Stimulated activated CD8-positive, alpha-beta memory T cell treated with anti-CD3 and anti-CD28 coated beads, Interleukin-7, amount 100 ng/mL, for 48 hours (primary cell): ENCODE data around the gene SLC35F1.
"Not testable (repeated sequence)": the region's sequence is repeated elsewhere in the genome, so short reads cannot be mapped to it uniquely, and the experiment has no call there.

Experiments used
- DNase-seq, 2 donors: peaks; one replicate each; pipeline ENCODE4 v3.0.0-alpha.2; 2020; ENCODE audit warnings: low read depth in 1 of 2; ENCODE audit errors: extremely low read depth in 1 of 2

SLC35F1 gene

GRCh38 chr6:117989086-117989485, 82.0 kb downstream of the SLC35F1 start:
- no peak for DNase-seq

DNA sequence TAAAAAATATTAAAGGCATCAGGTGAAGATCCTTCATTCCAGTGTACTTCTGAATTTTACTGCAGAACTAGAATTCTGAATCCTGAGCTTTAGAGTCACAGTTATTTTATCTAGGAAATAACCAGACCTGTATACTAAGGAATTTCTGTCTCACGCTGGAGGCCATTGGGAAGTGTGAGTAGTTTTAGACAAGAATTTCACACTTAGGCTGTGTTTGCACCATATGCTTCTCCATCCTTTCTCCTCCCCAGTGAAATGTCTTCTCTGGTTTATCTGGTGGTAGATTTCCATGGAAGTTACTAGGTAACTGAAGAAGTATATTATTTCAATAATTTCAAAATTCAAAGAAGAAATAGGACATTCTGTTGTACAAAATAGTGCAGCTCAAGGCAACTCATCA, 83.1 kb downstream of the SLC35F1 start:
- DNase-seq, result no peak

DNA sequence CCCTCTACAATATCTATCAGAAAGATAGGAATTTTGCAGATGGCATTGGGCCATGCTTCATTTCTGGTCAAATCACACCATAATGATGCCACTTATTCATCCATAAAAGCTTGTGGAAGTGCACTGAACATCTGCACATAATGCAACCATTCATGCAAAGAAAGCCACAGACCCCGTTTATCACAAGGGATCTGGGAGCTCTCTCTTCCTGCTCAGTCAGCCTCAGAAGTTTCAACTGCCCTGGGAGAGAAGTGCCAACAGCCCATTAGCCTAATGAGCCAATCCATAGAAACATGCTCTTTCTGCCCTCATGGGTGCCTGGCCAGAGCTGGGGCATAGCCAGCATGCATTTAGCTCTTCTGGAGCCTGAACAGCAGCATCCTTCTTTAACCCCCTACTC, 85.8 kb downstream of the SLC35F1 start:
- no peak for DNase-seq

GRCh38 chr6:118012944-118013343, 105.9 kb downstream of the SLC35F1 start:
- no peak for DNase-seq

GRCh38 chr6:118016532-118016931, 109.5 kb downstream of the SLC35F1 start:
- DNase-seq, result no peak

DNA sequence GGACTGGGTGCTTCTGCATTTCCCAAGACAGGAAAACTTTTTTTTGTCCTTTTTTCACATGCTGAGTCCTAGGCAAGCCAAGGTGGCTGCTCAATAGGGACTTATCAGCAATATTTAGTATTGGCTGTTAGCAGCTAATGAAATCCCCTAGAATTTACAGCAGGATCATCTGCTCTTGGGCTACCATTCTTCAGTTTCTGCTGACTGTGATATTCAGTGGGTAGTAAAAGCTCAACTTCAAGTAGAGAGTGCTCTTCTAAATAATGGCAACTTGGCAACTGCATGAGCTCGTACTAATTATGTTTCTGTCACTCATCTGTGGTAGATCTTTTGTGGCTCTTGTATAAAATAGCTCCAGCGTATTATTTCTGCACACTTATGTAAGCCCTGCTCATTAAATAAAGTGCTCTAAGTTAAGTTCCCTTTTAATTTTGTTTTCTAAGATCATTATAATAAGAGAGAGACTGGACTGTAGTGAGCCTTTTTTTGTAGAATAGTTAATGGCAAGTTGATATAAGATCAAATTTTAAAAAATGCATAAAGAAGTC, 110.3 kb downstream of the SLC35F1 start:
- no peak for DNase-seq

- DNase-seq, result no peak
Measured at GRCh38 chr6:118023771-118024170, 116.7 kb downstream of the SLC35F1 start.

DNA sequence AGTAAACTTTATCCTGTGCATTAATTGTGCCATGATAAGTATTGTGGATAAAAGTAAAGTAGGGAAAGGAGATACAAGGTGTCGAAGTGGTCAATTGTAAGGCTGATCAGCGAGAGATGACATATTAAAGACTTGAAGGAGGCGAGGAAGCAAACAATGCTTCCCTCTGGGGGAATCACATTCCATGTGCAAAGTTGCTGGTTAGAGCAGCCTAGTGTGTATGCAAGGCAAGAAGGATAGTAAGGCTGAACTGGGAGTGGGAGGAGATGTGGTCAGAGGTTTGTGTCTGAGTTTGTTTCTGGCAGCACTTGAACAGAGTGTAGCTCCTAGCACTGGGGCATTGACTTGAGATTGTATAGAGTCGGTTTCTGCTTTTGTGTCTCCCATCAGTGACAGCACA, 122.9 kb downstream of the SLC35F1 start:
- DNase-seq, result no peak

- not testable (repeated sequence) for DNase-seq
Measured at GRCh38 chr6:118037479-118037878, 130.4 kb downstream of the SLC35F1 start.

- DNase-seq, result no peak
Measured at GRCh38 chr6:118042855-118043254, 135.8 kb downstream of the SLC35F1 start.

- DNase-seq, result no peak
Measured at GRCh38 chr6:118044275-118044674, 137.2 kb downstream of the SLC35F1 start.

DNA sequence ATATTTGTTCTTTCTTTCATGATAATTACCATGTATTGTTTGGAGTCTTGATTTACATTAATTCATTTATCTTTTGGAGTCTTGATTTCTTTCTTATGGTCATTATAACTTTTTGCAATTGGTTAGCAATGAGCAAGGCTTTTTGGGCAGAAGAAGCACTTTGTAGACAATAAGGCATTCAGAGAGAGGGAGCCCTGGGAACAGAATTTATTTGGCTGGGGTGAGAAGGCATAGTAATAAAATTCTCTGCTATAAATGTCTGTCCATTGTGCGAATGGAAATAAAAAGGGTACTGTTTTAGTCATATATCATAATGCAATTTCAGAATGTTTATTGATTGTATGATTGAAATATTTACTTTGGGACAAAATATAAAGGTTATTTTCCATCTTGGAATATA, 147.0 kb downstream of the SLC35F1 start:
- no peak for DNase-seq

DNA sequence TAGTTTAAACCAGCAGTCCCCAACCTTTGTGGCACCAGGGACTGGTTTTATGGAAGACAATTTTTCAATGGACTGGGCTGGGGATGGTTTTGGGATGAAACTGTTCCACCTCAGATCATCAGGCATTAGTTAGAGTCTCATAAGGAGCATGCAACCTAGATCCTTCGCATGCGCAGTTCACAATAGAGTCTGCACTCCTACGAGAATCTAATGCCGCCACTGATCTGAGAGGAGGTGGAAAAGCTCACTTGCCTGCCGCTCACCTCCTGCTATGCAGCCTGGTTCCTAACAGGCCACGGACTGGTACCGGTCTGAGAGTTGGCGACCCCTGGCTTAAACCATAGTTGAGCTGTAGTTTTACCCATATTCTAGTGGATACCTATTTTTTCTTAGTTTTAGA, 154.6 kb downstream of the SLC35F1 start:
- DNase-seq, result no peak

- no peak for DNase-seq
Measured at GRCh38 chr6:118080547-118080946, 173.5 kb downstream of the SLC35F1 start.

- no peak for DNase-seq
Measured at GRCh38 chr6:118083711-118084110, 176.6 kb downstream of the SLC35F1 start.

GRCh38 chr6:118085665-118086064, 178.6 kb downstream of the SLC35F1 start:
- DNase-seq, result no peak

GRCh38 chr6:118086159-118086558, 179.1 kb downstream of the SLC35F1 start:
- no peak for DNase-seq

DNA sequence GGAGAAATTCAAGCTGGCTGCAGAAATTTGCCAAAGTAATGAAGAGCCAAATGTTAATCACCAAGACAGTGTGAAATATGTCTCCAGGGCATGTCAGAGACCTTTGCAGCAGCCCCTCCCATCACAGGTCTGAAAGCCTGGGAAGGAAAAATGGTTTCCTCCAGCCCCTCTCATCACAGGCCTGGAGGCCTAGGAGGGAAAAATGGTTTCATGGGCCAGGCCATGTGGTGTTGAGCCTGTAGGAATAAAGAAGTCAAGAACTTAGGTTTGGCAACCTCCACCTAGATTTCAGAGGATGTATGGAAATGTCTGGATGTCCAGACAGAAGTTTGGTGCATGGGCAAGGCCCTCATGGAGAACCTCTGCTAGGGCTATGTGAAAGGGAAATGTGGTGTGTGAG, 185.0 kb downstream of the SLC35F1 start:
- no peak for DNase-seq

GRCh38 chr6:118097576-118097975, 190.5 kb downstream of the SLC35F1 start:
- no peak for DNase-seq

DNA sequence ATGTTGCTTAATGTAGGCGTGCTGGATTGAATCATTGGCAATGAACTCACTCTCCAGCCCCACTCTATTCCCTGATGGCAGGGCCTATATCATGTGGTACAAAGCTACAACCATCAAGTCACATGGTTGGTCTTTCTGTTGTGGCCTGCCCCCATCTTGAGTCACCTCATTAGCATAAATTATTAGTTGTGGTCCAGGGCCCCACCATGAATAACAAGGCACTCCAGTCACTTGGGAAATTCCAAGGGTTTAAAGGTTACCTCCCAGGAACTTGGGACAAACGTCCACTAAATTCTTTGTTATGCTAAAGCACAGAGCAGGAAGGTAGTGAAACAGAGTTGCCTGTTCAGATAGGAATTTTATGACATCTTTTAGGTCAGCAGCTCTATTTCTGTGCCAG, 193.7 kb downstream of the SLC35F1 start:
- DNase-seq, result no peak

DNA sequence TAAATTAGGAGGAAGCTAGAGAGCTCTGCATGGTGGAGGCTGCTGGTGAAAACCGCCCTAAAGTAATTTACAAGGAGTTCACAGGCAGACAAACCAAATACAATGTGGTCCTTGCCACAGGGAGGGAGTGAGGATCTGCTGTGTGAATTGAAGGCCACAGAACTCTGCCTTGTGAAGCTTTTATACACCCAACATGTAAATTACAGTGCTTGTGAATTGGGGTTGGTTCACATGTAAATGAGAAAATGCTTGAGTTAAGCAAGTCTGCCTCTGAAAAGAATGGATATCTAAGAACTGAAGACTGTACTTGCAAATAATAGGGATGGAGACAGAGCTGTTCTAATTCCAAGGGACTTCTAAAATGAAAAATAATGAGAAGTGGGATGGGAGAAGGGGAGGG, 194.2 kb downstream of the SLC35F1 start:
- no peak for DNase-seq

DNA sequence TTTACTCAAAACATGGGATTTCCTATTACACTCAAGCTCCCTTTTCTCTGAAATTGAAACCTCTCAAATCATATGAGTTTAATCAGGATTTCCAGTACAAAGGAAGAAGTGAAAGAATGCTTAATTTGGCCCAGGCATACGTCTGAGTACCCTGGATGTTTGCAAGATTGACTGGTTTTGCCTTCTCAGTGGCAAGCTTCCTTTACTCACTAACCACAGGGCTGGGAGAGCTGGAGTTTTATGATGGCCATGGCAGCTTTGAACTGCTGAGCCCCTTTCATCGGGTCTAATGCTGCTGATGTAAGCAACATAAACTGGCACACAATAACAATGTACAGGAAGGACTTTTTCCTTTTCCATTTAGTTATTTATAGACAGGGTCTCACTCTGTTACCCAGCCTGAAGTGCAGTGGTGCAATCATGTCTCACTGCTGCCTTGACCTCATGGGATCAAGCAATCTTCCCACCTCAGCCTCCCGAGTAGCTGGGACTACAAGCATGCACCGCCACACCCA, 194.8 kb downstream of the SLC35F1 start:
- DNase-seq, result no peak

- DNase-seq, result no peak
Measured at GRCh38 chr6:118102401-118102800, 195.3 kb downstream of the SLC35F1 start.
